Measurements from ENCODE around the gene MTHFD1L. TPM values are rescaled to one million over a fixed set of nuclear protein-coding genes. Genes with fewer than 3 reads are reported as not detected.

MTHFD1L gene
- total and polyA plus RNA-seq, 9 of the 15 experiments (the other 6 are each of a cell fraction or from before 2014, with no cell fraction given), result 20.9 to 128 (median 61.0) TPM

DNA sequence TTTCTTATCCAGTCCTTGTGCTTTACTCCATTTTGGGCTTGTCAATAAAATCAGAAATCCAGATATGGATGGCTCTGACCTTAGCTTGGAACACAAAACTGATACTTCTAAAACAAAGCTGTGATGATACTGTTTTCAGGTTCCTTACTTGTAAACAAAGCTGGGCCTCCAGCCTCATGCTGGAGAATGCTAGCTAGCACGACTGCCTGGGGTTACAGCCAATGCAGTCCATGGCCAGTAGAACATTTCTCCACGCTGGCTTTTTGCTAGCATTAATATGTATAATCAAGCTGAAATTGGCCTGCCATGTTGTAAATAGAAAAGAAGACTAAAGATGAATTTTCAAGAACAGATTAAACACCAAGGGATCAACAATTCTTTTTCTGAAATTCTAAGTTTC, 63.9 kb downstream of the MTHFD1L start:
- no peaks in the 10 kb centered on the region for H3K9me1 ChIP-seq (ENCODE audit: control insufficient read depth, insufficient read depth, low read length)
- ATAC-seq, result no peak
- TF ChIP-seq ZNF551 (CRISPR knock-in tag; IDR thresholded peaks at IDR 0.05), result no peak
- no peak for TF ChIP-seq ZNF408 (CRISPR knock-in tag; IDR thresholded peaks at IDR 0.05; ENCODE audit: low read depth)
- TF ChIP-seq CHD4 (IDR thresholded peaks at IDR 0.05; ENCODE audit: insufficient read depth, insufficient replicate concordance, low read depth, low read length, poor library complexity, severe bottlenecking), result no peak
- no peak for TF ChIP-seq ARHGAP35 (IDR thresholded peaks at IDR 0.05; ENCODE audit: partially characterized antibody)
- no peak for TF ChIP-seq MNT (conservative IDR thresholded peaks at IDR 0.05)
- TF ChIP-seq, protein P1, sequence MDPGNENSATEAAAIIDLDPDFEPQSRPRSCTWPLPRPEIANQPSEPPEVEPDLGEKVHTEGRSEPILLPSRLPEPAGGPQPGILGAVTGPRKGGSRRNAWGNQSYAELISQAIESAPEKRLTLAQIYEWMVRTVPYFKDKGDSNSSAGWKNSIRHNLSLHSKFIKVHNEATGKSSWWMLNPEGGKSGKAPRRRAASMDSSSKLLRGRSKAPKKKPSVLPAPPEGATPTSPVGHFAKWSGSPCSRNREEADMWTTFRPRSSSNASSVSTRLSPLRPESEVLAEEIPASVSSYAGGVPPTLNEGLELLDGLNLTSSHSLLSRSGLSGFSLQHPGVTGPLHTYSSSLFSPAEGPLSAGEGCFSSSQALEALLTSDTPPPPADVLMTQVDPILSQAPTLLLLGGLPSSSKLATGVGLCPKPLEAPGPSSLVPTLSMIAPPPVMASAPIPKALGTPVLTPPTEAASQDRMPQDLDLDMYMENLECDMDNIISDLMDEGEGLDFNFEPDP (CRISPR knock-in tag; IDR thresholded peaks at IDR 0.05), result no peak
- TF ChIP-seq COPS2 (conservative IDR thresholded peaks at IDR 0.05), result no peak
- TF ChIP-seq ZNF445 (CRISPR knock-in tag; IDR thresholded peaks at IDR 0.05; ENCODE audit: low read depth), result no peak
- no peak for TF ChIP-seq DMBX1 (CRISPR knock-in tag; IDR thresholded peaks at IDR 0.05; ENCODE audit: borderline replicate concordance)
- no peak for TF ChIP-seq RCOR1 (IDR thresholded peaks at IDR 0.05; ENCODE audit: borderline replicate concordance in 1 of 2, low read depth in 2 of 2, low read length in 2 of 2)
- CTCF ChIA-PET (ENCODE audit: low intra/inter-chr PET ratio), result interaction anchor here (1.6 kb wide), 1 partner anchor 38 kb away, joined by 12 read pairs; no protein-coding TSS in a partner anchor
- 86% methylated on average over 2 of the region's 2 CpGs for WGBS (ENCODE audit: insufficient coverage, low coverage, missing lambda C conversion rate)
- no peaks in the 10 kb centered on the region for H3K79me2 ChIP-seq (ENCODE audit: control insufficient read depth, insufficient read depth, low read length)
- no peaks in the 10 kb centered on the region; the same call in 1 of the 2 replicates for H4K20me1 ChIP-seq (replicated peaks; ENCODE audit: control insufficient read depth, insufficient read depth, low read length)
- H2AFZ ChIP-seq (ENCODE audit: low read depth, low read length), result no peak overlapping the region
- H3K4me2 ChIP-seq (ENCODE audit: insufficient read depth, low read length), result no peak overlapping the region
- BruUV-seq (replicated peaks), result no TSS peak
- no peak overlapping the region for H3K4me3 ChIP-seq
- POLR2A ChIA-PET, result interaction anchor here (0.6 to 1.3 kb wide), 4 partner anchors 14 to 378 kb away, joined by 3 to 5 read pairs (median 4); no protein-coding TSS in a partner anchor
- no peak for DNase-seq (ENCODE audit: extremely low read depth in 1 of 4, low spot score in 3 of 4)
- H3K9me3 ChIP-seq (replicated peaks; ENCODE audit: control insufficient read depth, insufficient read depth, low read depth, low read length), result no peaks in the 10 kb centered on the region
- intact Hi-C loops (cut with micrococcal nuclease) (no loop called here), in situ Hi-C loops (cut with MboI) (no loop called here)
- H3K27me3 ChIP-seq (ENCODE audit: control insufficient read depth in 2 of 2, insufficient read depth in 2 of 2, low read length in 2 of 2), result no peaks in the 10 kb centered on the region
- H3K9ac ChIP-seq (ENCODE audit: insufficient read depth in 1 of 2, low read depth in 2 of 2, low read length in 2 of 2), result no peak overlapping the region
- H3K4me1 ChIP-seq (replicated peaks in 1 of 2; ENCODE audit: control insufficient read depth in 2 of 2, insufficient read depth in 2 of 2, low read length in 2 of 2), result no peaks in the 10 kb centered on the region
- peaks cover 66% of the 10 kb centered on the region for H3K36me3 ChIP-seq (ENCODE audit: control insufficient read depth, insufficient read depth, low read length)
- no peak overlapping the region for H3K27ac ChIP-seq (ENCODE audit: extremely low read depth, low read depth, low read length)
- FAIRE-seq, result no peak

All from K562 (cell line).